H1 (cell line): ENCODE results near the gene ZBTB7B. TPM values are rescaled to one million over a fixed set of nuclear protein-coding genes. Genes with fewer than 3 reads are reported as not detected.

Experiments
- ZNF274 ChIP-seq: IDR thresholded peaks from 2 replicates; pipeline ENCODE4 v1.7.0; 2012; ENCODE audit warnings: low read length, borderline replicate concordance; ENCODE audit errors: extremely low read depth
- polyA plus RNA-seq, 7 experiments: library from polyadenylated mRNA; depleted of rRNA in 3 of 7; stranded (reverse) in 5 of 7; unstranded in 2 of 7; fragments of >200 nt in 5 of 7; fragments of 200-250 nt in 2 of 7; gene quantifications; 1 replicate in 5 of 7; 2 replicates in 1 of 7; 4 replicates in 1 of 7; pipeline versions ENCODE4 v1.2.1 to v1.2.3, GENCODE V29; 2011 to 2013; ENCODE audit warnings: missing spikeins in 2 of 7, mixed read lengths in 2 of 7
- total RNA-seq: library from RNA; stranded (reverse); fragmentation: NEBNext Ultra II Directional; extraction: Animal tissue kit (Norgen Biotek cat#: 25700); gene quantifications from 2 replicates; pipeline ENCODE4 v1.2.1, GENCODE V29; 2021

Gene ZBTB7B
- total and polyA plus RNA-seq, 2 of the 8 experiments (the other 6 are each of a cell fraction or from before 2014, with no cell fraction given), result 24.5 to 36.9 TPM

DNA sequence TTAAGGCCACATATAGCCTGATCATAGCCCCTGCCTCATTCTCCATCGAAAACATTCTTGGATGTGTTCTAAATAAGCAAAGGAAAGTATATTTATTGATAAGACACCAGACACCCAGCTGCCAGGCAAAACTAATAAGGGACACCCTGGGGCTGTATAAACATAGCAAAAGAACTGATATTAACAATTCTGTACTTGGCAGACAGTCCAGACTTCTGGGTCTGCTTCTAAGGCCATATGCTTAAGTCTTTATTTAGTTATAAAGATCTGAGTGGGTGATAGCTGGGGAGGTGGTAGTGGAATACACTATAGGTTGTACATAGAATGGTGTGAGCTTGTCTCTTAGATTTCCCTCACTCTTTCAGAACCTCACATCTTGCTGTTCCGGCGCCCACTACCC is 24.2 kb upstream of the ZBTB7B start (continued):
- TF ChIP-seq ZNF274, result no peak
- TF ChIP-seq, all 59 proteins: peak for 0
